Loucy (cell line): ENCODE results near the gene TAF4.

Experiments
- EZH2phosphoT487 ChIP-seq: fragments of 200-600 bp; IDR thresholded peaks from 2 replicates; pipeline ENCODE4 v1.6.1; 2018; ENCODE audit warnings: antibody characterized with exemption, mild to moderate bottlenecking, moderate library complexity, borderline replicate concordance
- TF ChIP-seq, protein P1 (sequence below): fragments of 200-600 bp; sonication (generic); conservative IDR thresholded peaks from 2 replicates; pipeline ENCODE4 v1.5.1; 2014; ENCODE audit warnings: mild to moderate bottlenecking, antibody characterized with exemption, low read length

DNA sequence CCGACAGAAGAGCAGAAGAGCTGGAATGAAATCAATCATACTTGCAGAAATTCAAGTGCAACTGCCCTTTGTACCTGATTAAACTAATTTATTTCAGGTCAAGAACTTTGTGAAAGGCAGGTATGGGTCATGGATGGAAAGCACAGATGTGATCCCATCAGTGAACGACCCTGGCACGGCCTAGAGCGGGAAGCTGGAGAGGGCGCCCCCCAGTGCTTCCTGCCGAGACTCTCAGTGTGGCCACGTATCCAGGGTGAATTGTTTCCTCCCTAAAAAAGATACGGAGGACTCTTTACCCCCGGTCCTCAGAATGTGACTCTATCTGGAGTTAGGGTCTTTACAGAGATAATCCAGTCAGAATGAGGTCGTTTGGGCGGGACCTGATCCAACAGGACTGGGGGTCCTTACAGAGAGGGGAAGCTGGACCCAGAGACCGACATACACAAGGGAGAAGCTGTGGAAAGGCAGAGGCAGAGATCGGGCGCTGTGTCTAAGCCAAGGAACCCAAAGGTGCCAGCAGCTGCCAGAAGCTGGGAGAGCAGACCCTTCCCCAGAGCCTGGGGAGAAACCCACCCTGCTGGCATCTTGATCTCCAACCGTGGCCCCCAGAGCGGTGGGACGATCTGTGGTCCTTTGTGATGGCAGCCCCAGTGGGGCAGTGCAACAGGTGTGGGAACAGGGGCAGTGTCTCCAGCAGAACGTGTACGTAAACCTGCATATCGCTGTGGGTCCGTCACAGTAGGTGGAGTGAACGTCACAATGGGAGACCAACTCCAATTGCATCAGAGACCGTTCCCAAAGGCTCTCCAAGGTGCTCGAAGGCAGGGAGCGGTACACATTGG lies 91.9 kb downstream of the TAF4 start:
- TF ChIP-seq, protein P1, sequence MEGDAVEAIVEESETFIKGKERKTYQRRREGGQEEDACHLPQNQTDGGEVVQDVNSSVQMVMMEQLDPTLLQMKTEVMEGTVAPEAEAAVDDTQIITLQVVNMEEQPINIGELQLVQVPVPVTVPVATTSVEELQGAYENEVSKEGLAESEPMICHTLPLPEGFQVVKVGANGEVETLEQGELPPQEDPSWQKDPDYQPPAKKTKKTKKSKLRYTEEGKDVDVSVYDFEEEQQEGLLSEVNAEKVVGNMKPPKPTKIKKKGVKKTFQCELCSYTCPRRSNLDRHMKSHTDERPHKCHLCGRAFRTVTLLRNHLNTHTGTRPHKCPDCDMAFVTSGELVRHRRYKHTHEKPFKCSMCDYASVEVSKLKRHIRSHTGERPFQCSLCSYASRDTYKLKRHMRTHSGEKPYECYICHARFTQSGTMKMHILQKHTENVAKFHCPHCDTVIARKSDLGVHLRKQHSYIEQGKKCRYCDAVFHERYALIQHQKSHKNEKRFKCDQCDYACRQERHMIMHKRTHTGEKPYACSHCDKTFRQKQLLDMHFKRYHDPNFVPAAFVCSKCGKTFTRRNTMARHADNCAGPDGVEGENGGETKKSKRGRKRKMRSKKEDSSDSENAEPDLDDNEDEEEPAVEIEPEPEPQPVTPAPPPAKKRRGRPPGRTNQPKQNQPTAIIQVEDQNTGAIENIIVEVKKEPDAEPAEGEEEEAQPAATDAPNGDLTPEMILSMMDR = no peak
- TF ChIP-seq EZH2phosphoT487 = no peak
